Activated T-cell treated with anti-CD3 and anti-CD28 coated beads, Interleukin-2, amount 50 U/mL, for 24 hours (primary cell): ENCODE results near the gene CA7.

Experiments
- DNase-seq: peaks from one replicate; pipeline ENCODE4 v3.0.0-alpha.2; 2020
- H3K27ac Mint-ChIP-seq: 2 replicates; pipeline ENCODE4 v1.8.0; 2020; ENCODE audit warnings: mild to moderate bottlenecking, mixed read lengths
- H3K27me3 Mint-ChIP-seq: 2 replicates; pipeline ENCODE4 v1.8.0; 2020; ENCODE audit warnings: mixed read lengths
- H3K36me3 Mint-ChIP-seq: 2 replicates; pipeline ENCODE4 v1.8.0; 2020; ENCODE audit warnings: low read depth, mixed read lengths
- H3K4me1 Mint-ChIP-seq: 2 replicates; pipeline ENCODE4 v1.8.0; 2020; ENCODE audit warnings: low read depth, mixed read lengths
- H3K4me3 Mint-ChIP-seq: 2 replicates; pipeline ENCODE4 v1.8.0; 2020; ENCODE audit warnings: mild to moderate bottlenecking, moderate library complexity, mixed read lengths
- H3K9me3 Mint-ChIP-seq: 2 replicates; pipeline ENCODE4 v1.8.0; 2020; ENCODE audit warnings: mixed read lengths

CA7 gene

GRCh38 chr16:66840883-66841282, 3.3 kb upstream of the CA7 start:
- no peak overlapping the region for H3K4me3 Mint-ChIP-seq
- peaks cover 52% of the 10 kb centered on the region for H3K27me3 Mint-ChIP-seq
- peaks cover 7% of the 10 kb centered on the region for H3K4me1 Mint-ChIP-seq
- no peak overlapping the region for H3K27ac Mint-ChIP-seq
- H3K9me3 Mint-ChIP-seq = no peaks in the 10 kb centered on the region
- H3K36me3 Mint-ChIP-seq = no peaks in the 10 kb centered on the region
- DNase-seq = no peak

- Mint-ChIP-seq H3K4me1 (peaks cover 7% of the 10 kb centered on the region), H3K4me3 (no peak overlapping the region), H3K36me3 (no peaks in the 10 kb centered on the region), H3K27ac (no peak overlapping the region), H3K9me3 (no peaks in the 10 kb centered on the region), H3K27me3 (peaks cover 56% of the 10 kb centered on the region)
- DNase-seq = no peak
These were observed 2.8 kb upstream of the CA7 start for GRCh38 chr16:66841366-66841765.

GRCh38 chr16:66842765-66843164, 1.4 kb upstream of the CA7 start:
- Mint-ChIP-seq H3K9me3 (no peaks in the 10 kb centered on the region), H3K4me3 (no peak overlapping the region), H3K4me1 (peaks cover 7% of the 10 kb centered on the region), H3K27me3 (peaks cover 62% of the 10 kb centered on the region), H3K36me3 (no peaks in the 10 kb centered on the region), H3K27ac (no peak overlapping the region)
- DNase-seq = peak; percentile 7

- DNase-seq = peak; percentile 13
- H3K27ac Mint-ChIP-seq = no peak overlapping the region
- no peak overlapping the region for H3K4me3 Mint-ChIP-seq
- peaks cover 60% of the 10 kb centered on the region for H3K27me3 Mint-ChIP-seq
- H3K4me1 Mint-ChIP-seq = peaks cover 12% of the 10 kb centered on the region
- no peaks in the 10 kb centered on the region for H3K36me3 Mint-ChIP-seq
- no peaks in the 10 kb centered on the region for H3K9me3 Mint-ChIP-seq
These were observed 1.0 kb upstream of the CA7 start for GRCh38 chr16:66843191-66843590.

- H3K27me3 Mint-ChIP-seq = peaks cover 53% of the 10 kb centered on the region
- no peak overlapping the region for H3K27ac Mint-ChIP-seq
- no peaks in the 10 kb centered on the region for H3K9me3 Mint-ChIP-seq
- DNase-seq = peak; percentile 28
- H3K36me3 Mint-ChIP-seq = no peaks in the 10 kb centered on the region
- H3K4me3 Mint-ChIP-seq = peak overlapping the region; percentile 54
- peaks cover 14% of the 10 kb centered on the region for H3K4me1 Mint-ChIP-seq
These were observed 239 bp upstream of the CA7 start for GRCh38 chr16:66844009-66844341.

- no peaks in the 10 kb centered on the region for H3K36me3 Mint-ChIP-seq
- no peak overlapping the region for H3K27ac Mint-ChIP-seq
- DNase-seq = no peak
- H3K4me1 Mint-ChIP-seq = peaks cover 14% of the 10 kb centered on the region
- peaks cover 43% of the 10 kb centered on the region for H3K27me3 Mint-ChIP-seq
- H3K9me3 Mint-ChIP-seq = no peaks in the 10 kb centered on the region
- H3K4me3 Mint-ChIP-seq = peak overlapping the region; percentile 41
These were observed 831 bp downstream of the CA7 start for GRCh38 chr16:66845080-66845410.

- H3K27ac Mint-ChIP-seq = no peak overlapping the region
- H3K36me3 Mint-ChIP-seq = no peaks in the 10 kb centered on the region
- peak; percentile 25 for DNase-seq
- peaks cover 42% of the 10 kb centered on the region for H3K27me3 Mint-ChIP-seq
- H3K4me1 Mint-ChIP-seq = peaks cover 14% of the 10 kb centered on the region
- H3K9me3 Mint-ChIP-seq = no peaks in the 10 kb centered on the region
- no peak overlapping the region for H3K4me3 Mint-ChIP-seq
These were observed 1.6 kb downstream of the CA7 start for GRCh38 chr16:66845791-66846221.

GRCh38 chr16:66846266-66846665, 2.1 kb downstream of the CA7 start:
- Mint-ChIP-seq H3K27ac (no peak overlapping the region), H3K4me1 (peaks cover 14% of the 10 kb centered on the region), H3K27me3 (peaks cover 42% of the 10 kb centered on the region), H3K4me3 (no peak overlapping the region), H3K9me3 (no peaks in the 10 kb centered on the region), H3K36me3 (no peaks in the 10 kb centered on the region)
- no peak for DNase-seq

GRCh38 chr16:66846831-66847230, 2.6 kb downstream of the CA7 start:
- no peaks in the 10 kb centered on the region for H3K36me3 Mint-ChIP-seq
- H3K27ac Mint-ChIP-seq = no peak overlapping the region
- peak; percentile 15 for DNase-seq
- H3K4me1 Mint-ChIP-seq = peaks cover 14% of the 10 kb centered on the region
- H3K4me3 Mint-ChIP-seq = no peak overlapping the region
- no peaks in the 10 kb centered on the region for H3K9me3 Mint-ChIP-seq
- peaks cover 42% of the 10 kb centered on the region for H3K27me3 Mint-ChIP-seq

GRCh38 chr16:66847533-66848067, 3.4 kb downstream of the CA7 start:
- Mint-ChIP-seq H3K4me1 (peaks cover 14% of the 10 kb centered on the region), H3K36me3 (no peaks in the 10 kb centered on the region), H3K9me3 (no peaks in the 10 kb centered on the region), H3K4me3 (no peak overlapping the region), H3K27me3 (peaks cover 39% of the 10 kb centered on the region), H3K27ac (no peak overlapping the region)
- DNase-seq = no peak

GRCh38 chr16:66848172-66848571, 4.0 kb downstream of the CA7 start:
- Mint-ChIP-seq H3K27ac (no peak overlapping the region), H3K9me3 (no peaks in the 10 kb centered on the region), H3K4me3 (no peak overlapping the region), H3K27me3 (peaks cover 33% of the 10 kb centered on the region), H3K36me3 (no peaks in the 10 kb centered on the region), H3K4me1 (peaks cover 14% of the 10 kb centered on the region)
- no peak for DNase-seq

GRCh38 chr16:66849021-66849420, 4.8 kb downstream of the CA7 start:
- DNase-seq = peak; percentile 15
- no peaks in the 10 kb centered on the region for H3K9me3 Mint-ChIP-seq
- H3K27me3 Mint-ChIP-seq = peaks cover 25% of the 10 kb centered on the region
- no peaks in the 10 kb centered on the region for H3K36me3 Mint-ChIP-seq
- no peak overlapping the region for H3K4me3 Mint-ChIP-seq
- H3K27ac Mint-ChIP-seq = no peak overlapping the region
- peaks cover 11% of the 10 kb centered on the region for H3K4me1 Mint-ChIP-seq

- peak; percentile 7 for DNase-seq
- no peak overlapping the region for H3K4me3 Mint-ChIP-seq
- H3K9me3 Mint-ChIP-seq = no peaks in the 10 kb centered on the region
- H3K4me1 Mint-ChIP-seq = peaks cover 10% of the 10 kb centered on the region
- peaks cover 23% of the 10 kb centered on the region for H3K27me3 Mint-ChIP-seq
- no peaks in the 10 kb centered on the region for H3K36me3 Mint-ChIP-seq
- H3K27ac Mint-ChIP-seq = no peak overlapping the region
These were observed 5.3 kb downstream of the CA7 start for GRCh38 chr16:66849549-66849948.

GRCh38 chr16:66850115-66850815, 6.1 kb downstream of the CA7 start:
- Mint-ChIP-seq H3K4me1 (peaks cover 7% of the 10 kb centered on the region), H3K27ac (no peak overlapping the region), H3K36me3 (no peaks in the 10 kb centered on the region), H3K9me3 (no peaks in the 10 kb centered on the region), H3K27me3 (peaks cover 16% of the 10 kb centered on the region), H3K4me3 (no peak overlapping the region)
- DNase-seq = peak; percentile 0

GRCh38 chr16:66851166-66851964, 7.2 kb downstream of the CA7 start:
- Mint-ChIP-seq H3K4me3 (no peak overlapping the region), H3K4me1 (peaks cover 7% of the 10 kb centered on the region), H3K27me3 (peaks cover 5% of the 10 kb centered on the region), H3K9me3 (no peaks in the 10 kb centered on the region), H3K36me3 (no peaks in the 10 kb centered on the region), H3K27ac (no peak overlapping the region)
- no peak for DNase-seq
